Stimulated activated naive B cell treated with anti-CD40 and anti-IgM and Interleukin-4, amounts not matched to agents 10 μg/mL and 1 μg/mL and 100 μg/mL, for 72 hours (primary cell): ENCODE measurements around the gene NUBP1.

ENCODE experiments used
- ATAC-seq, 2 donors: fragments of 150-1000 bp; cut with Tn5 transposase; replicated peaks; 2 replicates each; pipeline ENCODE4 v1.10.0; 2021; ENCODE audit warnings: moderate library complexity in 1 of 2
- DNase-seq: peaks from one replicate; pipeline ENCODE4 v3.0.0; 2021
- H3K27ac Mint-ChIP-seq: one replicate; pipeline ENCODE4 v1.8.0; 2022; ENCODE audit warnings: mild to moderate bottlenecking, mixed read lengths
- H3K27me3 Mint-ChIP-seq, 2 donors: one replicate each; pipeline ENCODE4 v1.8.0; 2022; ENCODE audit warnings: mixed read lengths in 2 of 2
- H3K36me3 Mint-ChIP-seq, 2 donors: one replicate each; pipeline ENCODE4 v1.8.0; 2022; ENCODE audit warnings: mixed read lengths in 2 of 2, mild to moderate bottlenecking in 1 of 2
- H3K4me1 Mint-ChIP-seq, 2 donors: one replicate each; pipeline ENCODE4 v1.8.0; 2022; ENCODE audit warnings: mixed read lengths in 2 of 2, mild to moderate bottlenecking in 1 of 2
- H3K4me3 Mint-ChIP-seq, 2 donors: one replicate each; pipeline ENCODE4 v1.8.0; 2022; ENCODE audit warnings: mild to moderate bottlenecking in 2 of 2, mixed read lengths in 2 of 2, moderate library complexity in 1 of 2
- H3K9me3 Mint-ChIP-seq, 2 donors: one replicate each; pipeline ENCODE4 v1.8.0; 2022; ENCODE audit warnings: mixed read lengths in 2 of 2, mild to moderate bottlenecking in 1 of 2

Gene NUBP1

DNA sequence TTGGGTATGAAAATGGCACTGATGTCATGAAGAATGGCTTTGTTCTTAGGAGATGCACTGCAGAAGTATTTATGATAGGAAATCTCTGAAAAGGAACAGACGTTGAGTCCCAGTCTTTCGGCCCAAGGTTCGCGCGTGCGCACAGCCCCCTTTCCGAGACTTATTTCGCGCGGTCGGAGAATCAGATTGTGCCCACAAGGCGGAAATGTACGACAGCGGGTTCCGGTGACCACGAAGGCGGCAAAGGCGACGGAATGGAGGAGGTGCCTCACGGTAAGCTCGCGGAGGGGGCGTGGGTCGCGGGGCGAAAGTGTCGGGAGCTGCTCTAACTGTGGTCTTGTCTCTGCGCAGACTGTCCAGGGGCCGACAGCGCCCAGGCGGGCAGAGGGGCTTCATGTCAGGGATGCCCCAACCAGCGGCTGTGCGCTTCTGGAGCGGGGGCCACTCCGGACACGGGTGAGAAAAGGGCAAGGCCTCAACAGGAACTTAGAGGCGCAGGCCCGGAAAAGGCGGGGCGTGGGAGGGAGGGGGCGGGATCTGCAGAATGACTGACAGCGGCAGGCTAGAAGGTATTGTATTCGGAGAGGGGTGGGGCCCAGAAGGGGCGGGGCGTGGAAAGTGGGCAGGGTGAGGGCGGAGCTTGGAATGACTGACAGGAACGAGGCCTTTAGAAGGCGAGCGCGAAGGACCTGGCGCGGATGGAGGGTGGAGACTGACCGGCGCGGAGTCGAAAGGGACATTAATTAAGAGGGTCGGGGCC lies at the start of gene NUBP1:
Gene NUBP1 (plus strand): TSS at position 233 of the 760 bp plus-strand sequence. CDS start 22 bp downstream, at position 255.
- Mint-ChIP-seq H3K9me3 (peaks cover 0 to 1% of the 10 kb centered on the region in 2 donors), H3K36me3 (peaks cover 35 to 48% of the 10 kb centered on the region in 2 donors), H3K4me3 (peak within 1 kb of the TSS; percentile 91 to 92), H3K27me3 (no peaks in the 10 kb centered on the region), H3K27ac (peak within 1 kb of the TSS; percentile 99), H3K4me1 (peaks cover 50 to 85% of the 10 kb centered on the region in 2 donors)
- ATAC-seq (peak; percentile 90 to 94), DNase-seq (peak; percentile 95)

DNA sequence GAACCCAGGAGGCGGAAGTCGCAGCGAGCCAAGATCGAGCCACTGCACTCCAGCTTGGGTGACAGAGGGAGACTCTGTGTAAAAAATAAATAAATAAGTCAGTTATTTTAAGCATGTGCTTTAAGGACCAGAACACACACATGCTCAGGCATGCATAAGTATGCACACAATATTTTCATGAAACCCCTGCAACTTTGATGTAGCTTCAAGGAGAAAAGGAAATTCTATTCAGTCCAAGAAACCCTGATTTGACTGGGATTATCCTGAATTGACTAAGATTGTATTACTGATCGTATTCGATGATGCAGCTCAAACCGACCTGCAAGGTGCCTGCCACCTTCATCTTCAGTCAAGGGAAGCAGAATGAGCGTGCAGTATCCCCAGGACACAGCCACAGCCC lies 49.8 kb upstream of the NUBP1 start:
- Mint-ChIP-seq H3K27ac (no peak overlapping the region), H3K27me3 (peaks cover 12 to 29% of the 10 kb centered on the region in 2 donors), H3K9me3 (peaks cover 3 to 4% of the 10 kb centered on the region in 2 donors), H3K36me3 (peaks cover 0 to 4% of the 10 kb centered on the region in 2 donors), H3K4me1 (peaks cover 0 to 3% of the 10 kb centered on the region in 2 donors), H3K4me3 (no peak overlapping the region)
- ATAC-seq (no peak), DNase-seq (no peak)

DNA sequence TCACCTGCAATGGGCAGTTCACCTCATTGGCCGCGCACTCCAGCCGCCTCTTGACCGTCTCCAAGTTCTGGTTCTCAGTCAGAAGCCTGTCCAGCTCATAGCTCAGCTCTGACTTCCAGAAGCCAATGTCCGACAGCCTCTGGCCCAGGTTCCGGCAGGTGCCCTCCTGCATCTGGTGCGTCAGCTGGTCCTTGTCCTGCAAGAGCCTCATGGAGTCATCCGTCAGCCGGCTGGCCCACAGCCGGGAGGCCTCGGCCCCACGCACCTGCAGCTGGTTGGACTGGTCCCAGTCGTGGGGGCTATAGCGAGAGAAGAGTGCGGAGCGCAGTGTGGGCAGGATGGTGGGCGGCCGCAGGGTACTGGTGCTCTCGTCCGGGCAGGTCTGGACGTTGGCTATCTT lies 49.3 kb upstream of the NUBP1 start:
- H3K4me3 Mint-ChIP-seq, result no peak overlapping the region
- DNase-seq (no peak), ATAC-seq (no peak)
- peaks cover 0 to 3% of the 10 kb centered on the region in 2 donors for H3K4me1 Mint-ChIP-seq
- peaks cover 0 to 4% of the 10 kb centered on the region in 2 donors for H3K36me3 Mint-ChIP-seq
- H3K27me3 Mint-ChIP-seq, result peaks cover 12 to 29% of the 10 kb centered on the region in 2 donors
- peaks cover 3 to 4% of the 10 kb centered on the region in 2 donors for H3K9me3 Mint-ChIP-seq
- H3K27ac Mint-ChIP-seq, result no peak overlapping the region

DNA sequence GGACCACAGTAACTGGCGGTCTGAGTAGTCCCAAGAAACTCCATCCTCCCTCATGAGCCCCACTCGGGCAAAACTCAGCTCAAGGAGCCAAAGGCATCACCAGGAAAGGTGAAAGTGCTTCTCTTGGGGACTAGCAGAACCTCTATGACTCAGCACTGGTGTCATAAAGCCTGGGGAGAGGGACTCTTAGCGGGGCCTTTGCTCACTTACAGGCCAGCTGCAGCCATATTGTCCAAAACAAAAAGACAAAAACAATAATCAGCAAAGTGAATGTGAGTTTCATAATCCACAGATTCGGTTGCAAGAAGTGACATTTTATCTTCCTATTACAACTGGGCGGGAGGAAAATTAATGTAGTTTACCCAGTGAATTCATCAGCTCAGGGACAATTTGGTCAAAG lies 48.8 kb upstream of the NUBP1 start, which contains the start of gene TEKT5:
Gene TEKT5 (minus strand): TSS at position 101 of the 400 bp plus-strand sequence. CDS start 57 bp downstream, at position 44.
- Mint-ChIP-seq H3K36me3 (peaks cover 0 to 4% of the 10 kb centered on the region in 2 donors), H3K27ac (no peak within 1 kb of the TSS), H3K4me1 (peaks cover 0 to 3% of the 10 kb centered on the region in 2 donors), H3K9me3 (peaks cover under 1 to 4% of the 10 kb centered on the region in 2 donors), H3K4me3 (no peak within 1 kb of the TSS), H3K27me3 (peaks cover 11 to 29% of the 10 kb centered on the region in 2 donors)
- ATAC-seq (no peak), DNase-seq (no peak)

DNA sequence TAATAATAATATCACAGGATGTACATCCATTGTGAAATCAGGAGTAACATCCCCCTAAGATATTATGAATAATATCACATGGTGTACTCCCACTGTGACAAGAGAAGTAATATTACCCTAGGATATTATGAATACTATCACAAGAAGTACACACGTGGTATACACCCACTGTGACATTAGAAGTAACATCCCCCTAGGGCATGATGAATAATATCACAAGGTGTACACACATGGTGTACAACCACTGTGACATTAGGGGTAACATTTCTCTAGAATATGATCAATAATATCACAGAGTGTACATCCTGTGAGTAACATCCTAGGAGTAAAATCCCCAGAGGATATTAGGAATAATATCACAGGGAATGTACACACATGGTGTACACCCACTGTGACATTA lies 43.9 kb upstream of the NUBP1 start:
- H3K27me3 Mint-ChIP-seq, result peaks cover 0 to 15% of the 10 kb centered on the region in 2 donors
- DNase-seq (no peak), ATAC-seq (no peak)
- H3K4me3 Mint-ChIP-seq, result no peak overlapping the region
- H3K4me1 Mint-ChIP-seq, result no peaks in the 10 kb centered on the region
- no peak overlapping the region for H3K27ac Mint-ChIP-seq
- H3K36me3 Mint-ChIP-seq, result no peaks in the 10 kb centered on the region
- H3K9me3 Mint-ChIP-seq, result no peaks in the 10 kb centered on the region

DNA sequence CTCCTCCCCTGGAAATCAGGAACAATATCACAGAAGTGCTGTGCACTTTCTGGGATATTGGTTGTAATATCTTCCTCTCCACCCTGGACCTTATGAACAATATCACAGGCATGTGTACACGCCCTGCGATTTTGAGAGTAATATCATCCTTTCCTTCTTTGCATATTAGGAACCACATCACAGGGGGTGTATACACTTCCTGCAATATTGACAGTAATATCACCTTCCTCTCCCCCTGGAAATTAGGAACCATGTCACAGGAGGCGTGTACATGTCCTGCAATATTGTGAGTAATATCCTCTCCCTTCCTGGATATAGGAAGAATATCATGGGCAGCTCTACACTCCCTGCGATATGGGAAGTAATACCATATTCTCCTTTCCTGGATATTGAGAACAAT lies 34.7 kb upstream of the NUBP1 start:
- Mint-ChIP-seq H3K27ac (no peak overlapping the region), H3K4me1 (no peaks in the 10 kb centered on the region)
- no peak for ATAC-seq

DNA sequence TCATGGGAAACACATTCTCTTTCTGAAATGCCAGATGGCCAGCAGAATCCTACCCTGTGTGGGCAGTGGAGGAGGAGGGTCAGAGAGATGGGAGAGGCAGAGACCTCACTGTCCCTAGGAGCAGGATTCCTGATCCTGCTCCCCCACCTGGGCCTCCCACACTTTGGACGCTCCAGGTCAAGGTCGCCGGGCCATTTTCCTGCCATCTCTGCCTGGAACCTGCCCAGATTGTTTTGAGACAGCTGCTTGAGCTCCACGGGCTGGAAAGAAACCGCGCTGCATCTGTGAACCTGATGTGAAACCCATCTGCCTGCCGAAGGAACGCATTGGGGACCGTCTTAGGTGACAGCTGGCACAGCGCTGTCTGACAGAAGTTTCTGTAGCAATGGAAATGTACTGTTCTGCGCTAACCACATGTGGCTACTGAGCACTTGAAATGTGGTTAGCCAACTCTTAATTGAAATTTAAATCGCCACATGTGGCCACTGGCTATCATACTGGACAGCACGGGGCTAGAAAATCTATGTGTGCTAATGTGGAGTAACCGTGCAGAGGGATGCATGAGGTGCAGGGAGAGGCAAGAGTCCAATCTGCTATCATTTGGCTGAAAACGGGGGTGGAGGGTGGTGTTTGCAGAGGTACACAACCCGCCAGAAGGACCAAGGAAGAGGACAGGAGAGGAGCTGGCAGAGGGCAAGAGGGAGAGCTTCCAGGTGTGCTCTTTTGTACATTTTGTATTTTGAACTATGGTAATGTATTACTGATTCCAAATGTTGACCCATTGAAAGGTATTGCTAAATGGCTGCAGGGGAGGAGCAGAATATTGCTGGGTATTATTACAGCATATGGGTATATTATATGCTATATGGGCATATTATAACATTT lies 15.4 kb upstream of the NUBP1 start:
- Mint-ChIP-seq H3K27ac (no peak overlapping the region), H3K9me3 (peaks cover 2% of the 10 kb centered on the region in 2 donors), H3K27me3 (no peaks in the 10 kb centered on the region), H3K4me1 (no peaks in the 10 kb centered on the region), H3K36me3 (peaks cover 1 to 2% of the 10 kb centered on the region in 2 donors), H3K4me3 (no peak overlapping the region)
- ATAC-seq, result no peak
- no peak for DNase-seq

More for the DNA sequence above, 34.7 kb upstream of the NUBP1 start:
- no peak for DNase-seq
- Mint-ChIP-seq H3K4me3 (no peak overlapping the region), H3K27me3 (peaks cover 9 to 16% of the 10 kb centered on the region in 2 donors), H3K9me3 (no peaks in the 10 kb centered on the region), H3K36me3 (no peaks in the 10 kb centered on the region)

DNA sequence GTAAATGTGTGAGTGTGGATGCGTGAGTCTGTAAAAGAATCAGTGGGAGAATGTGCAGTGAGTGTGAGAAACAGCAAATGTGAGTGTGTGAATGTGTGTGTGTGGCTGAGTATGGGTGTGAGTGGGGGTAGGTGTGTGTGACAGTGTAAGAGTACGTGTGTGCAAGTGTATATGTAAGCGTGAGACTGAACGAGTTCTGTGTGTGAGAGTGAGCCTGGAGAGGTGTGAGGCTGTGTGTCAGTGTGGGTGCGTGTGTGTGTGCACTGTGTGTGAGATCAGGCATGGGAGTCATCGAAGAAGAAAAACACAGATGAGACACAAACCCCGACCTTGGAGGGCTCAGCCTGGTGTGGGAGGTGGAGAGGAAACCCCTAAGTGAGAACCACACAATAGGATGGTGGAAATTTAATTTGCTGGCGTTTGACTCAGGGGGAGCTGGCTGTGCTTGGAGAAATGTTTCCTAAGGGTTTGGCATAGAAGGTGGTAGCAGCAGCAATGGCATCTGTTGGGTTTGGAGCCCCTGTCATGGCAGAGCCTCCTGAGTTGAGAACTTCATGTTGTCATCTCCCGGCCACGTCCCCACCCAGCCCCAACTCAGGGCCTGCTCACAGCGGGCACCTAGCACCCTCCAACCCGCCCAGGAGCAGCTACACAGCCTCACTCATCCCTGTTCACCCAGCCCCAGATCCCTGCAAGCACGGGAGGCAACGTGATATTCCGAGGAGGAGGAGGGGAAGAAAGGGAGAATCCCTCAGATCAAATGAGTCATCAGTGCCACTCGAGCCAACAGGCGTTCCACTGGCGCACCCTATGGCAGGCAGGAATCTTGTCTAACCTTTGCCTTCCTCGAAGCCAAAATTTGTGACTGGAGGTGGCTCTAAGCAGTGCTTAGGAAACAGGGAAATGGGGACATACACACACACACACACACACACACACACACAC lies 14.3 kb upstream of the NUBP1 start:
- Mint-ChIP-seq H3K9me3 (peaks cover 3 to 4% of the 10 kb centered on the region in 2 donors), H3K4me1 (no peaks in the 10 kb centered on the region), H3K4me3 (no peak overlapping the region), H3K27ac (no peak overlapping the region), H3K27me3 (no peaks in the 10 kb centered on the region), H3K36me3 (peaks cover 4% of the 10 kb centered on the region in 2 donors)
- ATAC-seq (no peak), DNase-seq (no peak)

DNA sequence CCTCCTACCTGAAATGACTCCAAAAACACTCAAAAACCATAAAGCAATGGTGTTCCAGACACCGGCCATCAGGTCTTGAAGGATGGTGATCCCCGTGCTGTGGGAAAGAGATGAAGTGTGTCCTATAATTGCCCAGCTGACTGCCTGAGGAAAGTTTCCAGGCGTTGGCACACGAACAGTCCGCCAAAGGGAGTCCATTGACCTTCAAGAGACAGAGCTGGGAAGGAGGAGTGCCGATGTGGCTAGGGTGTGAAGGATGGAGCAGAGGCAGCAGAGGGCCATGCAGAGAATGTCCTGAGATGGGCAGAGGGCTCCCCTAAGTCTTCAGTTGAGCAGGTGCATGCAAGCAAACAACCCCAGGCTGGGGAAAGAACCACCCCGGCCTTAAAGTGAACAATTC lies 11.9 kb upstream of the NUBP1 start:
- Mint-ChIP-seq H3K36me3 (peaks cover 4% of the 10 kb centered on the region in 2 donors), H3K4me1 (no peaks in the 10 kb centered on the region), H3K27me3 (no peaks in the 10 kb centered on the region), H3K9me3 (peaks cover 3 to 4% of the 10 kb centered on the region in 2 donors), H3K27ac (no peak overlapping the region), H3K4me3 (no peak overlapping the region)
- ATAC-seq (no peak), DNase-seq (no peak)

DNA sequence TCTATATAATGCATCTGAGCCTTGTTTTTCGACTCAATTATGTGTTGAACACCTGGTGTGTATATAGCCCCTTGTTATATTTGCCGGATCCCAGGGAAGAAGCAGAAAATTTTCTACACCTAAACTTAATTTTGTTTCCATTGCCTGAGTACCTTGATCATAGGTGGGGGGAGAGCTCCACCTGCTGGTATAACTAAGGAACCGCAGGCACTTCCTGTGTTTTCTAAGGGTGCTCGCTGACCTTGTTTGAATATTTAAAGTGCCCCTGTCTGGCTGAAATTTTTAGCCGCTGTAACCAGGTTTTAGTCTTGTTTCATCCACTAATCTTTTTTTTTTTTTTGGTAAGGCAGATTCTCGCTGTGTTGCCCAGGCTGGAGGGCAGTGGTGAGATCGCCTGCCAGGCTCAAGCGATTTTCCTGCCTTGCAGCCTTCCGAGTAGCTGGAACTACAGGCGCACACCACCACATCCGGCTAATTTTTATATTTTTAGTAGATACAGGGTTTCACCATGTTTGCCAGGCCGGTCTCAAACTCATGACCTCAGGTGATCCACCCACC lies 6.5 kb upstream of the NUBP1 start:
- Mint-ChIP-seq H3K9me3 (peaks cover 4 to 5% of the 10 kb centered on the region in 2 donors), H3K27ac (peak overlapping the region; percentile 94), H3K4me1 (peaks cover 35 to 48% of the 10 kb centered on the region in 2 donors), H3K27me3 (no peaks in the 10 kb centered on the region), H3K36me3 (peaks cover 12 to 16% of the 10 kb centered on the region in 2 donors), H3K4me3 (peak overlapping the region; percentile 63 to 72)
- ATAC-seq (peak; percentile 45 to 58), DNase-seq (peak; percentile 65)

DNA sequence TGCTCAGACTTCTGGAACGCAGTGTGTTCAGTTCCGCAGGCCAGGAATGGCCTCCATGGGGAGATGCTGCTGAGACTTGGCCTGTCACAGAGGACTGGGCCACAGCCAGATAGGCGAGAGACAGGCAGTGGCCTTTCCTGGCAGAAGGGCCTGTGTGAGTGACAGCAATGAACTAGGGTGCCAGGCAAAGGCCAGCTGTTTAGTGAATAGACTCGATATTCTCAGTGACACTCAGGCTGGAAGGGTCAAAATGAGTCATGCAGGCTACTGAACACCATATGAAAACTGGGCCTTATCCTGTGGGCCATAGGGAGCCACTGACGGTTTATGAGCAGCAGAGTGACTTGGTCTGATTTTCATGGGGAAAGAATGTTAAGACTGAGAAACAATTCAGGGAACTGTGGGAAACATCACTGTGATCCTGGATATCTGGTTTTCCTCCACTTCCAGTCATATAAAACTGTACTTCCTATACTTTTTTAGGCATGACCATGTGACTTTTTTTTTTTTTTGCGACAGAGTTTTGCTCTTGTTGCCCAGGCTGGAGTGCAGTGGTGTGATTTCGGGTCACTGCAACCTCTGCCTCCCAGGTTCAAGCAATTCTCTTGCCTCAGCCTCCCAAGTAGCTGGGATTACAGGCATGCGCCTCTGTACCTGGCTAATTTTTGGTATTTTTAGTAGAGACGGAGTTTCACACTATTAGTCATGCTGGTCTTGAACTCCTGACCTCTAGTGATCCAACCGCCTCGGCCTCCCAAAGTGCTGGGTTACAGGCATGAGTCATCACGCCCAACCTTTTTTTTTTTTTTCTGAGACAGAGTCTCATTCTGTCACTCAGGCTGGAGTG lies 5.2 kb upstream of the NUBP1 start:
- ATAC-seq (peak; percentile 85 to 87), DNase-seq (peak; percentile 64)
- Mint-ChIP-seq H3K9me3 (peaks cover under 1 to 1% of the 10 kb centered on the region in 2 donors), H3K27ac (peak overlapping the region; percentile 94), H3K27me3 (no peaks in the 10 kb centered on the region), H3K4me1 (peaks cover 39 to 56% of the 10 kb centered on the region in 2 donors), H3K4me3 (peak overlapping the region; percentile 41 to 50), H3K36me3 (peaks cover 8 to 13% of the 10 kb centered on the region in 2 donors)

DNA sequence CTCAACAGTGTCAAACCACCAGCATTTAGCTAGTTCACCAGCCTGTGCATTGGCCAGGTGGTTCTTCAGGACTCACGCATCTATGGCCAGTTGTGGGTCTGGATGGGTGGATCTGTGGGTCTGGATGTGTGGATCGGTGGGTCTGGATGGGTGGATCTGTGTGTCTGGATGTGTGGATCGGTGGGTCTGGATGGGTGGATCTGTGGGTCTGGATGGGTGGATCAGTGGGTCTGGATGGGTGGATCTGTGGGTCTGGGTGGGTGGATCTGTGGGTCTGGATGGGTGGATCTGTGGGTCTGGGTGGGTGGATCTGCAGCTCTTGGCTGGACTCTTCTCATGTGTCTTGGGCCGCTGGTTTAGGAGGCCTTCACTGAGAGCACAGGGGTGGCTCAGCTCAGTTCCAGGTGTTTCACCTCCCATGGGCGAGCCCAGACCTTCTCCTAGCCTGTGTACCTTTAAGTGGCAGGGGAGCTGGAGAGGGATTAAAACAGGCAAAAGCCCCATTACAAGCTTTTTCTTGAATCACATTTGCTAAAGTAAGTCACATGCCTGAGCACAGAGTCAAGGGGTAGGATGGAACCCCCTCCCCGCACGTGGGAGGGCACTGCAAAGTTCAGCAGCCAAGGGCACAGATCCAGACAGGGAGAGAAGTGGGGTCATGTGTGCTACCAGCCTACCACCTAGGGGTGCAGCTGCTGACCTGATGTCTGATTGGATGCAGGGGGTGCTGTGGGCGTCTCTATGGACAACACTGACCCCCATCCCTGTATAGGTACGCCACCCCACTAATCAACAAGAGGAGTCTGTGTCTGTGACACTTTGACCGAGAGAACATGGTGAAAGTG lies 3.4 kb upstream of the NUBP1 start:
- Mint-ChIP-seq H3K4me3 (peak overlapping the region in 1 of 2 donors; percentile 23), H3K27ac (peak overlapping the region; percentile 83), H3K27me3 (no peaks in the 10 kb centered on the region), H3K4me1 (peaks cover 45 to 72% of the 10 kb centered on the region in 2 donors), H3K9me3 (peaks cover 0 to 1% of the 10 kb centered on the region in 2 donors), H3K36me3 (peaks cover 13 to 22% of the 10 kb centered on the region in 2 donors)
- DNase-seq (no peak), ATAC-seq (no peak)
